ENCODE results near the gene CDT1.
"Not testable (repeated sequence)": the region's sequence is repeated elsewhere in the genome, so short reads cannot be mapped to it uniquely, and the experiment has no call there.

CDT1 gene

DNA sequence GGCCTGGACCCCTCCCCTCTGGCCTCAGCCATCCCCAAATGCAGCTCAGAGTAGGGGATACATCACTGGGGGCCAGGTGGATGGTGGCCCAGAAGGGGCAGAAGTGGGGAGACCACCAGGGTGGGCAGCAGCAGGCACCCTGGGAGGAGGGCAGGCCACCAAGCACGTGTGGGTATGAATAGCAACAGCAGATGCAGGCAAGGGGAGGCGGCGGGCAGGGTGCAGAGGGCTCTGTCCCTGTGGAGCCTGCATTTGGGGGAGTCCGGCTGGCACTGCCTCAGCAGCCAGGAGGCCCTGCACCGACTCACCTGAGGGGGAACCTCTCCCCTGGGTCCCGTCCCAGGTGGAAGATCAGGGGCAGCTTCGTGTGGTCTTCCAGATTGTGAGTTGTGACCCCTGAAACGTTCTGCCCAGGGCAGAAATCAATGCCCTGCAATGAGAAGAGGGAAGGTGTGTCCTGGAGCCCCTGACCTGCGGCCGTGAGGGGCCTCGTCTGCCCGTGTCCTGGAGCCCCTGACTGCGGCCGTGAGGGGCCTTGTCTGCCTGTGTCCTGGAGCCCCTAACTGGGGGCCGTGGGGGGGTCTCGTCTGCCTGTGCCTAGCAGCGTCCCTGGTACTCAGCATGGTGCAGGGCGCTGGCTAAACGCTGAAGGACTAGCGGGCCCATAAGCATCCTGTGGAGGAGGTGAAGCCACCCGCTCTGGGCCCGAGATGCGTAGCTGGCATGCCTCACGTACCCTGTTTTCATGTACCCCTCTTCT is 18.9 kb downstream of the CDT1 start:
- 93% methylated on average over 18 to 23 of the region's 24 CpGs for WGBS, 2 experiments (ENCODE audit: insufficient coverage in 2 of 2)
- no peaks in the 10 kb centered on the region for H3K36me3 ChIP-seq (ENCODE audit: control insufficient read depth, insufficient read depth, low read length)

DNA sequence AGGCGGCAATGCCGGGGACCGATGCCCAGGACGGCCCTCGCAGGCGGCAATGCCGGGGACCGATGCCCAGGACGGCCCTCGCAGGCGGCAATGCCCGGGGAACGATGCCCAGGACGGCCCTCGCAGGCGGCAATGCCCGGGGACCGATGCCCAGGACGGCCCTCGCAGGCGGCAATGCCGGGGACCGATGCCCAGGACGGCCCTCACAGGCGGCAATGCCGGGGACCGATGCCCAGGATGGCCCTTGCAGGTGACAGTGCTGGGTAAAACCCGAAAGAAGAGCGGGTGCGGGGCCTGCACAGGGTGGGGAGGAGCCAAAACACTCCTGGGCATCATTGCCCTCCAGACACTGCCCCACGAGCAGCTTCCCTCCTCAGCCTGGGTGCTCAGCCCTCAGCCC is 20.1 kb downstream of the CDT1 start:
- H3K9me3 ChIP-seq (ENCODE audit: control insufficient read depth, low read length); H3K36me3 ChIP-seq (ENCODE audit: control insufficient read depth, insufficient read depth, low read length); H3K4me1 ChIP-seq (ENCODE audit: control insufficient read depth, insufficient read depth, low read length, poor library complexity, severe bottlenecking); H3K4me3 ChIP-seq (ENCODE audit: extremely low read depth, insufficient read depth, low read length, poor library complexity, severe bottlenecking); H3K27ac ChIP-seq (ENCODE audit: low read depth, low read length, severe bottlenecking): not testable (repeated sequence)
- WGBS, 2 experiments (ENCODE audit: insufficient coverage in 2 of 2) = 94 to 98% methylated on average over 19 to 24 of the region's 31 CpGs

More for the DNA sequence above, 18.9 kb downstream of the CDT1 start:
- Histone ChIP-seq H3K4me1 (ENCODE audit: control insufficient read depth, insufficient read depth, low read length, poor library complexity, severe bottlenecking) (peaks cover 11% of the 10 kb centered on the region), H3K27ac (ENCODE audit: low read depth, low read length, severe bottlenecking) (no peak overlapping the region), H3K9me3 (ENCODE audit: control insufficient read depth, low read length) (no peaks in the 10 kb centered on the region), H3K4me3 (ENCODE audit: extremely low read depth, insufficient read depth, low read length, poor library complexity, severe bottlenecking) (no peak overlapping the region)

DNA sequence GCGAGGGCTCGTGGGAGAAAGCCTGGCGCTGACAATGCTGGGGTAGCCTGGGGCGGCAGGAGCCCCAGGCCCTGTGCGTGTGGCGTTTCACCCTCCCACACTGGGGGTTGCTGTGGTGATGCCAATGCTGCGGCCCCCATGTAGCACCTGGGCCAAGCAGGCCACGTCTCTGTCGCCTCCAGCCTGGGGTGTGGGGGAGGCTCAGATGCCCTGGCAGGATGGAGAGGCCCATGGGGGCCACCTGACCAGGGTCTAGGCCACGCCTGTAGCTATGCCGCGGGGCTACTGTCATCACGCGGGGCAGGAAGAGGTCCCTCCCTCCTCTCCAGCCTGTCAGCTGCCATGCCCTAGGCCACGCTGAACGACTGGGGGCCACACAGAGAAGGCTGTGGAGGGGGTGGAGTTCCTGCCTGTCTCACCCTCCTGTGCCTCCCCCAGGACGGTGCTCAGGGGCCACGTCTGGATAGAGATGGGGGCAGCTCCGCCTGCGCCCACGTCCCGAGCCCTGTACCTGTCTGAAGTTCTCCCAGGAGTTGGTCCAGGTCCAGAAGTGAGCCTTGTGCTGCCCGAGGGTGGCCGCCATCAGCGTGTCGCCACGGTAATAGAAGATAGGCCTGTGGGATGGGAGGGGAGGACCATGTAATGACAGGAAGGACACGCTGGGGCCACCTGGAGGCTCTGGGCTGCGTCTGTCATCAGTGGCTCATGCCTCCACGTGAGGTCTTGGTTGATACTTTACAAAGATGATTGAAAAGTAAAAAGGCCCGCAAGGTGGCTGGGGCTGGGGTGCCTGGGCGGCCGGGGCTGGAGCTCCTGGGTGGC is 20.9 kb downstream of the CDT1 start:
- WGBS, 2 experiments (ENCODE audit: insufficient coverage in 2 of 2) = 90 to 95% methylated on average over 23 to 26 of the region's 33 CpGs
- H3K4me3 ChIP-seq (ENCODE audit: extremely low read depth, insufficient read depth, low read length, poor library complexity, severe bottlenecking) = no peak overlapping the region
- no peak overlapping the region for H3K27ac ChIP-seq (ENCODE audit: low read depth, low read length, severe bottlenecking)

DNA sequence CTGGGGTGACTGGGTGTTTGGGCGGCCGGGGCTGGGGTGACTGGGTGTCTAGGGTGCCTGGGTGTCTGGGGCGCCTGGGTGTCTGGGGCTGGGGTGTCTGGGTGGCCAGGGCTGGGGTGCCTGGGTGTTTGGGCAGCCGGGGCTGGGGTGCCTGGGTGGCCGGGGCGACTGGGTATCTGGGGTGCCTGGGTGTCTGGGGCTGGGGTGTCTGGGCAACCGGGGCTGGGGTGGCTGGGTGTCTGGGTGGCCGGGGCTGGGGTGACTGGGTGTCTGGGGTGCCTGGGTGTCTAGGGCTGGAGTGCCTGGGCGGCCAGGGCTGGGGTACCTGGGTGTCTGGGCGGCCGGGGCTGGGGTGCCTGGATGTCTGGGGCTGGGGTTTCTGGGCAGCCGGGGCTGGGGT is 21.6 kb downstream of the CDT1 start:
- Histone ChIP-seq H3K27ac (ENCODE audit: low read depth, low read length, severe bottlenecking) (no peak overlapping the region), H3K36me3 (ENCODE audit: control insufficient read depth, insufficient read depth, low read length) (no peaks in the 10 kb centered on the region), H3K9me3 (ENCODE audit: control insufficient read depth, low read length) (no peaks in the 10 kb centered on the region), H3K4me1 (ENCODE audit: control insufficient read depth, insufficient read depth, low read length, poor library complexity, severe bottlenecking) (no peaks in the 10 kb centered on the region), H3K4me3 (ENCODE audit: extremely low read depth, insufficient read depth, low read length, poor library complexity, severe bottlenecking) (no peak overlapping the region)
- 95 to 100% methylated on average over 4 to 7 of the region's 12 CpGs for WGBS, 2 experiments (ENCODE audit: insufficient coverage in 2 of 2)

More for the DNA sequence above, 20.9 kb downstream of the CDT1 start:
- Histone ChIP-seq H3K9me3 (ENCODE audit: control insufficient read depth, low read length) (no peaks in the 10 kb centered on the region), H3K36me3 (ENCODE audit: control insufficient read depth, insufficient read depth, low read length) (no peaks in the 10 kb centered on the region), H3K4me1 (ENCODE audit: control insufficient read depth, insufficient read depth, low read length, poor library complexity, severe bottlenecking) (no peaks in the 10 kb centered on the region)

DNA sequence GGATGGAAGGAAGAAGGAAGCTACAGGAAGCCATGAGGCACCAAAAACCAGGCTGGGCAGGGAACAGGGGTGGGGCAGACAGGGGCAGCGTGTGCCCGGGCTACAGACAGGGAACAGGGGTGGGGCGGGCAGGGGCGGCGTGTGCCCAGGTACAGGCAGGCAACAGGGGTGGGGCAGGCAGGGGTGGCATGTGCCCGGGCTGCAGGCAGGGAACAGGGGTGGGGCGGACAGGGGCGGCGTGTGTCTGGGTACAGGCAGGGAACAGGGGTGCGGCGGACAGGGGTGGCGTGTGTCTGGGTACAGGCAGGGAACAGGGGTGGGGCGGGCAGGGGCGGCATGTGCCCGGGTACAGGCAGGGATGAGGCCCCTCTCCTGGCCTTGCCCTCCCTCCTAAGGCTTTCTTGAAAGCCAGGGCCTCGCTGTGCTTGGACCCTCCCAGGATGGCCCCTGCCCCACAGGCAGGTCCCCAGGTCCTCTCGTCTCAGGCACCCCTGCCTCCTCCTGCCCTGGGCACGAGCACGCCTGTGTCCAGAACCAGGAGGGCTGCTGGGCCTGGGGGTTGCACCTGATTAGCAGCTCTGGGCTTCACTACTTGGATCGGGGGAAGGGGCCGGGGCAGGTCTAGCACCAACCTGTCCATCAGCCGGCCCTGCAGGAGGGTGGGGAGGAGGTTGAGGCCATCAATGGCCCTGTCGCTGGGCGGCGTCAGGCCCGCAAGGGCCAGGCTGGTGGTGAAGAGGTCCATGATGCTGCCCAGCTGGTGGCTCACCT is 22.7 kb downstream of the CDT1 start:
- Histone ChIP-seq H3K27ac (ENCODE audit: low read depth, low read length, severe bottlenecking) (no peak overlapping the region), H3K36me3 (ENCODE audit: control insufficient read depth, insufficient read depth, low read length) (no peaks in the 10 kb centered on the region), H3K9me3 (ENCODE audit: control insufficient read depth, low read length) (no peaks in the 10 kb centered on the region), H3K4me3 (ENCODE audit: extremely low read depth, insufficient read depth, low read length, poor library complexity, severe bottlenecking) (no peak overlapping the region), H3K4me1 (ENCODE audit: control insufficient read depth, insufficient read depth, low read length, poor library complexity, severe bottlenecking) (no peaks in the 10 kb centered on the region)
- WGBS, 2 experiments (ENCODE audit: insufficient coverage in 2 of 2) = 93 to 95% methylated on average over 26 of the region's 26 CpGs

DNA sequence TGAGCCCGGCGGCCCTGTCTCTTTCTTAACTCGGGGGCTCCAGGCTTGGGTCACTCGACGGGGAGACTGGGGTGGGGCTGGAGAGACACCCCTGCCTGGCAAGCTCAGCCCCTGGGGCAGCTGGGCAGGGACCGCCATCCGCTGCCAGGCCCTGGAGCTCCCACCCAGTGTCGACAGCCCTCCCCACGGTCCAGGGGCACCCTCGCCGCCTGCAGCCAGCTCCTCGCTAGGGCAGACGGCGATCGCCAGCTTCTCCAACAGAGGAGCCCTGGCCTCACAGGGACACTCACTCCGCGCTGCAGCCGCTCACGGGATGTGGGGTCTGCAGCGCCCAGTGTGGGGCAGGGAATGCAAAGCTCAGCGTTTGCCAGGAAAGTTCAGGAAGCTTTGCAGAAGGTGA is 24.1 kb downstream of the CDT1 start:
- Histone ChIP-seq H3K36me3 (ENCODE audit: control insufficient read depth, insufficient read depth, low read length) (no peaks in the 10 kb centered on the region), H3K4me1 (ENCODE audit: control insufficient read depth, insufficient read depth, low read length, poor library complexity, severe bottlenecking) (no peaks in the 10 kb centered on the region), H3K9me3 (ENCODE audit: control insufficient read depth, low read length) (no peaks in the 10 kb centered on the region), H3K4me3 (ENCODE audit: extremely low read depth, insufficient read depth, low read length, poor library complexity, severe bottlenecking) (no peak overlapping the region), H3K27ac (ENCODE audit: low read depth, low read length, severe bottlenecking) (no peak overlapping the region)
- 93 to 96% methylated on average over 16 to 21 of the region's 21 CpGs for WGBS, 2 experiments (ENCODE audit: insufficient coverage in 2 of 2)

DNA sequence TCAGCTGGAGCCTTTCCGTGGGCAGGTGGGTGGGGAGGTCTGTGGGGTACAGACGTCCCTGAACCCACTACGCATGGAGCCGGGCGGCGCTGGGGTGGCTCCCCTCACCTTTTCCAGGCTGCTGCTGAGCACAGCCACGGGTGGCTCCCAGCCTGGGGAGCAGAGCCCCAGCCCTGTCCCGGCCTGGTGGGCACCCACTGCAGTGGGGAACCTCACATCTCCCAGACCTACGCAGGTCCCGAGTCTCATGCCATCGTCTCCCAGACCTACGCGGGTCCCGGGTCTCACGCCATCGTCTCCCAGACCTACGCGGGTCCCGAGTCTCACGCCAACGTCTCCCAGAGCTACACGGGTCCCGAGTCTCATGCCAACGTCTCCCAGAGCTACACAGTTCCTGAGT is 25.1 kb downstream of the CDT1 start:
- WGBS, 2 experiments (ENCODE audit: insufficient coverage in 2 of 2) = 92% methylated on average over 23 to 24 of the region's 24 CpGs
- H3K27ac ChIP-seq (ENCODE audit: low read depth, low read length, severe bottlenecking) = no peak overlapping the region
- H3K4me3 ChIP-seq (ENCODE audit: extremely low read depth, insufficient read depth, low read length, poor library complexity, severe bottlenecking) = no peak overlapping the region
- no peaks in the 10 kb centered on the region for H3K4me1 ChIP-seq (ENCODE audit: control insufficient read depth, insufficient read depth, low read length, poor library complexity, severe bottlenecking)
- H3K9me3 ChIP-seq (ENCODE audit: control insufficient read depth, low read length) = no peaks in the 10 kb centered on the region
- no peaks in the 10 kb centered on the region for H3K36me3 ChIP-seq (ENCODE audit: control insufficient read depth, insufficient read depth, low read length)

DNA sequence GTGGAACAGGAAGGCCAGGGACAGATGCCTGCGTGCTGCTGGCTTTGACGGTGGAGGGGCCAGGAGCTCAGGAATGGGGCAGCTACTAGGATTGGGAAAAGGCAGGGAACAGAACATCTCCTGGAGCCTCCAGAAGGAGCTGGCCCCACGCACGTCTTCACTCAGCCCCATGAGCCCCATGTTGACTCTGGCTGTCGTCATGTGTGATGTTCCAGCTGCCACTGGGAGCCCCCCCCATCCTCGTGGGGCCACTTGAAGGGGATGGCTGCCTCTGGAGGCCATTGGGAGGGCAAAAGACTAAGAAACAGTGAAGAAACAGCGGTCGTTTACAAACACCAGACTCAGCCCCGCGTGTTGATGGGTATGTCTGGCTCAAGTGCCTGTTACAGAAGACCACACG is 26.7 kb downstream of the CDT1 start:
- H3K9me3 ChIP-seq (ENCODE audit: control insufficient read depth, low read length) = no peaks in the 10 kb centered on the region
- H3K4me3 ChIP-seq (ENCODE audit: extremely low read depth, insufficient read depth, low read length, poor library complexity, severe bottlenecking) = no peak overlapping the region
- no peaks in the 10 kb centered on the region for H3K36me3 ChIP-seq (ENCODE audit: control insufficient read depth, insufficient read depth, low read length)
- no peak overlapping the region for H3K27ac ChIP-seq (ENCODE audit: low read depth, low read length, severe bottlenecking)
- WGBS, 2 experiments (ENCODE audit: insufficient coverage in 2 of 2) = 84 to 91% methylated on average over 11 of the region's 11 CpGs
- H3K4me1 ChIP-seq (ENCODE audit: control insufficient read depth, insufficient read depth, low read length, poor library complexity, severe bottlenecking) = no peaks in the 10 kb centered on the region

DNA sequence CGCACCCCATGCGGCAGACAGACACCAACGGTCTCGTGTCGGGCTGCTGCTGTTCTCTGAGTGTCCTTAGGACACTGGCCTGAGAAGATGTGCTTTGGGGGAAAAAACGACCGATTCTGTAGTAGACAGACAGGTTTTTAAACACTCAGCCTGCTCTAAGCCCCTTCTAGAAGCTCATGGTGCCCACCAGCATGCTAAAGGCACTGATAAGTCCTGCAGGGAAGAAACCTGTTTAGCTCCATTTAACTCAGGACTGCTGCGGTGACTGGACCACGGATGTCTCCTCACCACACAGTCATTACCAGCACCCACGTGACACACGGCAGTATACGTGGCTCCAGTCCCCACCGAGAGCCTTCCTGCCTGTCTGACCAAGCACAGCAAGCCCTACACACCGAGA is 27.2 kb downstream of the CDT1 start:
- no peak overlapping the region for H3K4me3 ChIP-seq (ENCODE audit: extremely low read depth, insufficient read depth, low read length, poor library complexity, severe bottlenecking)
- no peak overlapping the region for H3K27ac ChIP-seq (ENCODE audit: low read depth, low read length, severe bottlenecking)
- no peaks in the 10 kb centered on the region for H3K36me3 ChIP-seq (ENCODE audit: control insufficient read depth, insufficient read depth, low read length)
- no peaks in the 10 kb centered on the region for H3K4me1 ChIP-seq (ENCODE audit: control insufficient read depth, insufficient read depth, low read length, poor library complexity, severe bottlenecking)
- 96% methylated on average over 10 to 11 of the region's 14 CpGs for WGBS, 2 experiments (ENCODE audit: insufficient coverage in 2 of 2)
- H3K9me3 ChIP-seq (ENCODE audit: control insufficient read depth, low read length) = no peaks in the 10 kb centered on the region

DNA sequence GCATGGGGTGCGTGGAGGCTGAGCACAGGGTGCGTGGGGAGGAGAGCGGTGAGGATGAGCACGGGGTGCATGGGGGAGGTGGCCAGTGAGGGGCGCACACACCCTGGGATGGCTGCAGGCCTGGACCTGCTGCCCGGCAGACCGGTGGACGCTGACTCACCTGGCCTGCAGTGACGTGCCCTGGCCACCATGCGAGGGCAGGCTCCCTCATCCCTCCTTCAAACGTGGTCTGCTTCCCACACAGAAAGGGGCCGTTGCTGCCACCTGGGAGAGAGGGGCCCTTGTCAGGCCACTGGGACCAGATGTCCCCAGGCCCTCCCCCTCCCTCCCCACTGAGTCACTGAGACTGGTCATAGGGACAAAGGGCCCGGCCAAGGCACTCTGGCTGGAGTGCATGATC is 28.2 kb downstream of the CDT1 start:
- Histone ChIP-seq H3K9me3 (ENCODE audit: control insufficient read depth, low read length) (no peaks in the 10 kb centered on the region), H3K4me3 (ENCODE audit: extremely low read depth, insufficient read depth, low read length, poor library complexity, severe bottlenecking) (no peak overlapping the region), H3K27ac (ENCODE audit: low read depth, low read length, severe bottlenecking) (no peak overlapping the region), H3K4me1 (ENCODE audit: control insufficient read depth, insufficient read depth, low read length, poor library complexity, severe bottlenecking) (no peaks in the 10 kb centered on the region), H3K36me3 (ENCODE audit: control insufficient read depth, insufficient read depth, low read length) (no peaks in the 10 kb centered on the region)
- WGBS, 2 experiments (ENCODE audit: insufficient coverage in 2 of 2) = 87 to 88% methylated on average over 10 to 12 of the region's 13 CpGs

All from mesodermal cell (in vitro differentiated cells).